Stimulated activated CD4-positive, alpha-beta T cell treated with anti-CD3 and anti-CD28 coated beads, Interleukin-15, amount 100 ng/mL, for 48 hours (primary cell): Measurements from ENCODE around the gene NEDD4L.
A peak's percentile ranks its signal among the peaks of the same experiment; 100 is the strongest.

Experiments used
- DNase-seq, 2 donors: peaks; one replicate each; pipeline ENCODE4 v3.0.0-alpha.2; 2020; ENCODE audit warnings: low read depth in 2 of 2

The NEDD4L gene

DNA sequence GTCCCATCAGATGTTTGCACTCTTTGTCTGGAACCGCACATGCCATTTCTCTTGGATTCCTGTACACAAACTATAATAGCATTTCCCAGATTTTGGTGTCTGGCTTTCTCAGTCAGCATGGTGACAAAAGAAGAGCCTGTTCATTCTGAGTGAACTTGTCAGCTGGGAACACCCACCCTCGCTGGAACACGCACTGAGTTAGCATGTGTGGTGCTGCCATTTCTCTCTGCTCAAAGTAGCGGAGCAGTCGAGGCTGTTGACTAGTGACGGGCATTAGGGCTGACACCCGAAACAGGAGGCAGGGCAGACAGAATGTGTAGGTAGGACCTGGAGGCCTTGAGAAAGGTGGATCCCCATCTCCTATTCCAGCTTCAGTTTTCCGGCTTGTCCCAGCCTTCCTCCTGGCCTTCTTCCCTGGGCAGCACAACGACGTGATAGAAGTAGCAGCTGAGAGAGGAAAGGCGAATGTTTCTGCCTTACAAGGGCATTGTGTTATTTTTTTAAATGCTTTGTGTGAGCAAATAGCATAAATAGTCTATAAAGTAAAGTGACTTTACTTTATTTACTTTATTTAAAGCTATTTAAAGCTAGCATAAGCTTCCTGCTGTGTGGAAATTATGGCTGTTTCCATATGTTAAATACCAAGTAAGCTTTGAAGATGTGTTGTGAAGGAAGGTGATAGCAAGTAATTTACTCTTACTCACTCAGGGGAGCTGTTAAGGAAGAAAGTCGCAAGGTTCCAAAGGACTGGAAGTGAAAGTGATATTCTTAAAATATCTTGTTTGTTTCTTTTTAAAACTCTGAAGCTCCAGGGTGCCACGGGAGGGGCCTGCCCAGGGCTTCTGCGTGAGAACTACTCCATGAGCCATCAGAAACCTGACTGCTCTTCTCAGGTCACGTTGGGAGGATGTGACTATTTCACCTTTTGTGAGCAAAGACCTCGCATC, 272.6 kb downstream of the NEDD4L start:
- no peak for DNase-seq

DNA sequence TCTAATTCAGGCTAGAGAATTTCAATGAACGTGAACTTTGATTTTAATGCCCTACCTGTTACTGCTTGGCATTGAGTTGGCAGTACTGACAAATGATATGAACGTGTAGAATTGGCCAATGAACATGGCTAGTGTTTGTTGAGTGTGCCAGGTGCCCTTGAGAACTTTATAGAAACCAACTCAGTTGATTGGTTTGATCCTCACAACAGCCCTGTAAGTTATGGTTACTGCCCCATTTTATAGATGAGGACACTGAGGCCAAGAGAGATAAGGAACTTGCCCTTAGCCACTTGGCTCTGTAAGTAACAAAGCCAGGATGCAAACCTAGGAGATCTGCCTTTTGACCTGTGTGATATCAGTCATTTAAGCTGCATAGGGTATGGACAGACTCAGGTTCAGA, 275.7 kb downstream of the NEDD4L start:
- DNase-seq: no peak

GRCh38 chr18:58320907-58321561, 277.0 kb downstream of the NEDD4L start:
- no peak for DNase-seq

DNA sequence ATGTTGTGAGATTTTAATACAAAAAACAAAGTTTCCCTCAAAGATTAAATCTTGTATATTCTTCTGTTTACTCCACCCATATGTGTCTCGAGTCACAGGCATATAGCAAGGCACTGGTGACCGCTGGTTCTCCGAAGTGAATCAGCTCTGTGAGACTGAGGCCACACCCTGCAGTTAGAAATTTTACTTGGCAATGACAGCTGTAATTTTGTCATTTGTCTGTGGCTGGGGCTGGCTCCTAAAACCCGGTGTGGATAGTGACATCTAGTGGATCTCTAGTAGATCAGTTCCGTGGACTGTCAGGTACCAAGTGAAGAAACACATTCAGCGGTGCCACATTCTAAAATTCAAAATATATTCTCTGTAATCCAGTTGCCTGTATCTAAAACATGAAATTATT, 278.0 kb downstream of the NEDD4L start:
- peak; percentile 36 to 39 for DNase-seq

DNA sequence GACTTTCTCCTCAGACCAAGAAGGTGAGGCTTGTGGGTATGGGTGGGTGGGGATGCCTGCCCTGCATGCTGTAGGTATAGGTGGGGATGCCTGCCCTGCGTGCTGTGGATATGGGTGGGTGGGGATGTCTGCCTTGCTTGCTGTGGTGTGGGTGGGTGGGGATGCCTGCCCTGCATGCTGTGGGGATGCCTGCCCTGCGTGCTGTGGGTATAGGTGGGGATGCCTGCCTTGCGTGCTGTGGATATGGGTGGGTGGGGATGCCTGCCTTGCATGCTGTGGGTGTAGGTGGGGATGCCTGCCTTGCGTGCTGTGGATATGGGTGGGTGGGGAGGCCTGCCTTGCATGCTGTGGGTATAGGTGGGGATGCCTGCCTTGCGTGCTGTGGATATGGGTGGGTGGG, 278.4 kb downstream of the NEDD4L start:
- DNase-seq: no peak

DNA sequence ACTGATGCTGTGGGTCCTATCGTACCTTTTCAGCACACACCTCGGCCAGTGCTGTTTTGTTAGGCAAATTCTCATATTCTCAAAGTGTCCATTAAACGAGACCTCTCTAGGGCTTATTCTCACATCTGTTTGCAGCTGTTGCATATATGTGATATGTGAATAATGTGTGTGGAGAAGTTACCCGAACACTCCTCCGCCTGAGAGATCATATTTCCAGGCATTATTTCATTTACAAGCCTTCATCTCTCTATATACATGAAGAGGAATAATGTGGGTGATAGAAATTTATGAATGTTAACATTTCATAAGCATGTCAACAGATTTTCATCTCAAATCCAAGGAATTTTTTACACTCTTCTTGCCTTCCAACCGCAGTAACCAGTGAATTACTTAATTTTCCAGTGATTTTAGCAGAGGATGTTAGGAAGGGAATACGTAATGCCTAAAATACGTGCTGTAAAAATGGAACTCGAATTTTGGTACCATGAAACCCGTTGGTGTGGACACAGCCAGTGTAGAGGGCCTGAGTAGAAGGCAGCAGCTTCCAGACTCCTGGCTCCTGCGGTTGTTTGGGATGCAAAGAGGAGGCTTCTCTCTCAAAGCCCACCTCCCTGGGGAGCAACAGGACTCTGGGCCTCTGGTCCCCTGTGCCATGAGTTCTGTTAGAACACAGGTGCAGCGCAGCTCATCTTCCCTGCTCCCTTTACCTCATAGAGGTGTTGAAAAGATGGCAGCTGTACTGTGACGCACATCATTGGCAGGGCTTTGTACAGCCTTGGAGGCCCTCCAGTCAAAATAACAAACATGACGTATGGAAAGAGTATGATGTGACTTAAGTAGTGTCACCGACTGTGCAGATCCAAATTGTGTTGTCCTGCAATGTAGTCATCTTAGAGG, 280.1 kb downstream of the NEDD4L start:
- DNase-seq: no peak

- no peak for DNase-seq
These were observed 280.9 kb downstream of the NEDD4L start for GRCh38 chr18:58324824-58325480.

- DNase-seq: no peak
These were observed 281.5 kb downstream of the NEDD4L start for GRCh38 chr18:58325494-58325893.

GRCh38 chr18:58334061-58334460, 290.0 kb downstream of the NEDD4L start:
- DNase-seq: no peak

GRCh38 chr18:58335223-58335622, 291.2 kb downstream of the NEDD4L start:
- DNase-seq: no peak

- no peak for DNase-seq
These were observed 291.8 kb downstream of the NEDD4L start for GRCh38 chr18:58335821-58336220.

DNA sequence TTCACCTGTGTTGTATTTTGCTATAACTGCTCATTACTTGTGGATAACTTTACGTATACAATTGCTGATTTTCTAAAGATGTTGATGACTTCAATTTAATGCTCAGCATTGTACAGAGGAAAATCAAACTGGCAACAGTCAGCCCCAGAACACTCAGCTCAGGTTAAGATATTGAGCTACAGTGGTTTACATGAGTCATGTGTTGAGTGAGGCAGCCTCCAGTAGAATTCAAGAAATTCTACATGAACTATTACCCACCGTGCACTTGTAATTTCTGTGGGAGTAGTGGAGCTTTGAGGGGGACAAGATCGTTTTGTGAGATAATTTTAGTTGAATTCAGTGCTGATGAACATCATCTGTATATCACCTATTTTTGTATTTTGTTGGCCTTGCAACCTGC, 292.6 kb downstream of the NEDD4L start:
- DNase-seq: no peak

DNA sequence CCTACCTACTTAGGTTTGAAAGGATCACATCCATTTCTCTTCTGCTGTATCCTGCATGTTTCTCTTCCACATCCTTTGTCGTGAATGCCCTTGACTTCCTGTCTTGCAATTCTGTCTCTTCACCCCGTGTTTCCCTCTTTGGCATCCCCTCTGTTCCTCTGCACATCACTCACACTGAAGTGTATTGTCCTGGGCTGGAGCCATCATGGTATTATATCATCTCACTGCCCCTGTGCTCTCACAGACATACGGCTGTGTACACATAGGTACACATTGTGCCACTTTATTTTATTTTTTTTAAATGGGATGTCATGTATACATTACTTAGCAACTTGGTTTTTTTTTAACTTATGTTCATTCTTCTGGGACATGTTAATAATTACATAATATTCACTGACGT, 293.3 kb downstream of the NEDD4L start:
- DNase-seq: no peak

- no peak for DNase-seq
These were observed 293.7 kb downstream of the NEDD4L start for GRCh38 chr18:58337686-58338085.

DNA sequence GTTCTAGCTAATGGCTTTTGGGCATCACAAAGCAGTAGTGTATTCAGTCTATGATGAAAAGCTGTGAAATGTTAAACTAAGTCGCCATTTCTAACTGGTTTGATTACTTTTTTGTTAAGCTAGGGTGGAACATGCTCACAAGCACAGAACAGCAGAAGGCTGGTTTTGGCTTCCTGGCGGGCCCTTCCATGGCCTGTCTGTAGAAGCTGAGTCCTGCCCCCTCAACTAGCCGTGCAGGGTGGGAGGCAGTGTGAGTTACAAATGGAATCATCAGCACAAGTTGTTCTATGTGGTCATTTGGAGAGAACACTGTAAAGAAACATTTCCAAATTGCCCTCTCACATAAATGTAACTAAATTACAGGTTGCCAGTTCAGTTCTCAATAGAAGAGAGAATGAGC, 294.1 kb downstream of the NEDD4L start:
- DNase-seq: no peak

DNA sequence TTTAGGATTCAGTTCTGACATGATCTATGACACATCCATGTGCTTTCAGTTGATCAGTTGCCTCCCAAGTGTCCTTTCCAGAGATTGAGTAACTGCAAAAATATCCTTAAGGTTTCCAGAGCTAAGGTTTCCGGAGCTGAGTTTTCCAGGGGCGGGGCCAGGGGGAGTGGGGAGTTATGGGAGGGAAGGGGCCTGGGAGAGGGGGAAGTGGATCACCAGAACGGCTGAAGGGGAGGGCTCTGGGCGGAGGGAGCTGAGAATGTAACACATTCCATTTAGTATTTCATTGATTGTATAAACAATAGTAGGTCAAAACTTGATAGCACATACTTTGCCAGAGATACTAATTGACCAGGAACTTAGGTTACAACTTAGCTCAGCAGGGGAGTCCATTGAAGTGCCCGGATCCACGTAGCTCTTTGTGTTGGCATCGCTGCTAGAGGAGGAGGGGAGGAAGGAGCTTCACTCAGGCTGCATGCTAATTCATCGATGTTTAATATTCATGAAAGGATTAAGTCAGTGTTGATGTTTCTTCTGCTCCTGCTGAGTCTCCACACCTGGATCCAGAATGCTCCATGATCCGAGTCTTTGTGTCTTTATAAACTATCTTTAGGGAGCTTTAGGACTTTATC, 295.1 kb downstream of the NEDD4L start:
- DNase-seq: no peak

- no peak for DNase-seq
These were observed 295.9 kb downstream of the NEDD4L start for GRCh38 chr18:58339890-58340289.

DNA sequence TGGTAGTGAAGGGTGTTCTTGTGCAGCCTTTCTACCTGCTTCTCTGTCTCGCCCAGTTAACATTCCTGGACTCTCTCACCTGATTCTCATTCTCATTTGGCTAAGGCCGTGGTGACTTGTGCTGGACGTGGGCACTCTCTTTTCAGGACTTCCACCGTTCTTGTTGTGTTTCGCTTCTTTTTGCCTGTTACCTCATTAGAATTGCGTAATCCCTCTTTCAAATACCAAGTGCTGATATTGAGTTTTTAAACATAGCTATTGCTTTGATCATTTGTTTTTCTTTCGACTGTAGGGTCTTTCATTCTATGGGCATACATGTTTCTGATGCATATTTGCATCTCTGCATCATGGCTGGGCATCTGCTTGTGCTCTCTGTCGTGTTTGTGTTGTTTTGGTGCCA, 297.9 kb downstream of the NEDD4L start:
- no peak for DNase-seq

GRCh38 chr18:58344080-58344670, 300.1 kb downstream of the NEDD4L start:
- no peak for DNase-seq

GRCh38 chr18:58344861-58345463, 300.9 kb downstream of the NEDD4L start:
- DNase-seq: no peak
